GM18873 (cell line): Measurements from ENCODE around the gene TBC1D5.
"Not testable (repeated sequence)": the region's sequence is repeated elsewhere in the genome, so short reads cannot be mapped to it uniquely, and the experiment has no call there.

Source experiments
- ATAC-seq: cut with Tn5 transposase; IDR thresholded peaks from one replicate; pipeline ENCODE4 v1.9.1; 2021; ENCODE audit warnings: mild to moderate bottlenecking, moderate library complexity, moderate number of reproducible peaks; ENCODE audit not compliant: unreplicated experiment, low FRiP score

TBC1D5 gene

GRCh38 chr3:17129556-17129955, 612.9 kb downstream of the TBC1D5 start:
- no peak for ATAC-seq

GRCh38 chr3:17128671-17129070, 613.8 kb downstream of the TBC1D5 start:
- not testable (repeated sequence) for ATAC-seq

- ATAC-seq = no peak
These were observed 616.5 kb downstream of the TBC1D5 start for GRCh38 chr3:17125738-17126442.

- ATAC-seq = no peak
These were observed 619.7 kb downstream of the TBC1D5 start for GRCh38 chr3:17122758-17123157.

- ATAC-seq = no peak
These were observed 621.1 kb downstream of the TBC1D5 start for GRCh38 chr3:17121336-17121735.

- ATAC-seq = no peak
These were observed 622.3 kb downstream of the TBC1D5 start for GRCh38 chr3:17120115-17120514.

GRCh38 chr3:17119201-17120072, 623.0 kb downstream of the TBC1D5 start:
- no peak for ATAC-seq

GRCh38 chr3:17118771-17119170, 623.7 kb downstream of the TBC1D5 start:
- ATAC-seq = no peak

GRCh38 chr3:17116007-17116600, 626.3 kb downstream of the TBC1D5 start:
- no peak for ATAC-seq

- no peak for ATAC-seq
These were observed 627.2 kb downstream of the TBC1D5 start for GRCh38 chr3:17115186-17115585.

- ATAC-seq = no peak
These were observed 630.8 kb downstream of the TBC1D5 start for GRCh38 chr3:17111586-17111985.

GRCh38 chr3:17110660-17111396, 631.6 kb downstream of the TBC1D5 start:
- no peak for ATAC-seq
